Limb (tissue), 2 donors: Measurements from ENCODE around the gene MYBL2.
"Not testable (repeated sequence)": the region's sequence is repeated elsewhere in the genome, so short reads cannot be mapped to it uniquely, and the experiment has no call there.

Source experiments
- DNase-seq, 2 donors: peaks; one replicate each; pipeline ENCODE4 v3.0.0-alpha.2; 2016; ENCODE audit errors: extremely low spot score in 2 of 2

The MYBL2 gene

GRCh38 chr20:43666376-43667328 lies at the start of gene MYBL2:
Gene MYBL2, plus strand, starts transcription at chr20:43667114. Its CDS starts 170 bp downstream, at chr20:43667284.
- DNase-seq: peak; percentile 48 to 87

GRCh38 chr20:43631598-43631997 lies 35.3 kb upstream of the MYBL2 start:
- DNase-seq: no peak

GRCh38 chr20:43636429-43636828 lies 30.5 kb upstream of the MYBL2 start:
- DNase-seq: no peak

GRCh38 chr20:43642548-43642947 lies 24.4 kb upstream of the MYBL2 start:
- no peak for DNase-seq

GRCh38 chr20:43650997-43651525 lies 15.9 kb upstream of the MYBL2 start:
- no peak for DNase-seq

- not testable (repeated sequence) for DNase-seq
Measured at GRCh38 chr20:43651650-43652184, 15.2 kb upstream of the MYBL2 start.

GRCh38 chr20:43653966-43654365 lies 12.9 kb upstream of the MYBL2 start:
- DNase-seq: no peak

- not testable (repeated sequence) for DNase-seq
Measured at GRCh38 chr20:43655176-43655575, 11.7 kb upstream of the MYBL2 start.

- no peak for DNase-seq
Measured at GRCh38 chr20:43655937-43656336, 11.0 kb upstream of the MYBL2 start.

- DNase-seq: no peak
Measured at GRCh38 chr20:43658069-43658722, 8.7 kb upstream of the MYBL2 start.

- no peak for DNase-seq
Measured at GRCh38 chr20:43658723-43659419, 8.0 kb upstream of the MYBL2 start.

GRCh38 chr20:43662943-43663655 lies 3.8 kb upstream of the MYBL2 start:
- DNase-seq: no peak

- DNase-seq: no peak
Measured at GRCh38 chr20:43665466-43666176, 1.3 kb upstream of the MYBL2 start.

GRCh38 chr20:43667341-43668132 lies 623 bp downstream of the MYBL2 start:
- DNase-seq: peak in 1 of 2 donors; percentile 57

- no peak for DNase-seq
Measured at GRCh38 chr20:43669332-43669731, 2.4 kb downstream of the MYBL2 start.

- DNase-seq: no peak
Measured at GRCh38 chr20:43670423-43670822, 3.5 kb downstream of the MYBL2 start.

- DNase-seq: no peak
Measured at GRCh38 chr20:43676368-43676767, 9.5 kb downstream of the MYBL2 start.

GRCh38 chr20:43680981-43681380 lies 14.1 kb downstream of the MYBL2 start:
- no peak for DNase-seq

- no peak for DNase-seq
Measured at GRCh38 chr20:43681468-43681942, 14.6 kb downstream of the MYBL2 start.
